ENCODE results near the gene NR6A1. TPM values are rescaled to one million over a fixed set of nuclear protein-coding genes. Genes with fewer than 3 reads are reported as not detected.
A peak's percentile ranks its signal among the peaks of the same experiment; 100 is the strongest.
"Not testable (repeated sequence)": the region's sequence is repeated elsewhere in the genome, so short reads cannot be mapped to it uniquely, and the experiment has no call there.

NR6A1 gene
- total RNA-seq, 6 donors from 2014 or later: 4.2 to 34.6 (median 8.2) TPM

DNA sequence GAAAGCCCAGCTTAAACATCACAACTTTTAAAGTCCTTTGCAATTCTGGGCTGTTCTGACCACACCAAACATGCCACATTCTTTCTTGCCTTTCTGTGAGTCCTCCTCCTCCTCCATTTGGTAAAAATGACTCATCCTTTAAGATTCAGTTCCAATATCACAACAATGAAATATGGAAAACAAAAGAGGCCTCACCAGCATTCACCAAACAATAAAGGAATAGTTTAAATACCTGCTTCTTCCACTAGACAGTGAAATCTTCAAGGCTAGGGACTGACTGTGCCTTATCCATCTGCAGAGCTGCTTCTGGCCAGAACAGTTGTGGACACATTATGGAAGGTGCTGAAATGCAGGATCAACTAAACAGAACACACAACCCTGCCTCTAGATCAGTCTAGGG, 36.0 kb downstream of the NR6A1 start:
- Histone ChIP-seq H3K4me3 (no peak overlapping the region), H3K27me3 (no peaks in the 10 kb centered on the region), H3K4me1 (peaks cover 0 to 7% (median 0%) of the 10 kb centered on the region in 4 donors), H3K36me3 (no peaks in the 10 kb centered on the region), H3K27ac (no peak overlapping the region), H3K9me3 (no peaks in the 10 kb centered on the region)
- ATAC-seq (ENCODE audit: low FRiP score in 2 of 2) (no peak), DNase-seq (no peak)
- TF ChIP-seq, protein P1, sequence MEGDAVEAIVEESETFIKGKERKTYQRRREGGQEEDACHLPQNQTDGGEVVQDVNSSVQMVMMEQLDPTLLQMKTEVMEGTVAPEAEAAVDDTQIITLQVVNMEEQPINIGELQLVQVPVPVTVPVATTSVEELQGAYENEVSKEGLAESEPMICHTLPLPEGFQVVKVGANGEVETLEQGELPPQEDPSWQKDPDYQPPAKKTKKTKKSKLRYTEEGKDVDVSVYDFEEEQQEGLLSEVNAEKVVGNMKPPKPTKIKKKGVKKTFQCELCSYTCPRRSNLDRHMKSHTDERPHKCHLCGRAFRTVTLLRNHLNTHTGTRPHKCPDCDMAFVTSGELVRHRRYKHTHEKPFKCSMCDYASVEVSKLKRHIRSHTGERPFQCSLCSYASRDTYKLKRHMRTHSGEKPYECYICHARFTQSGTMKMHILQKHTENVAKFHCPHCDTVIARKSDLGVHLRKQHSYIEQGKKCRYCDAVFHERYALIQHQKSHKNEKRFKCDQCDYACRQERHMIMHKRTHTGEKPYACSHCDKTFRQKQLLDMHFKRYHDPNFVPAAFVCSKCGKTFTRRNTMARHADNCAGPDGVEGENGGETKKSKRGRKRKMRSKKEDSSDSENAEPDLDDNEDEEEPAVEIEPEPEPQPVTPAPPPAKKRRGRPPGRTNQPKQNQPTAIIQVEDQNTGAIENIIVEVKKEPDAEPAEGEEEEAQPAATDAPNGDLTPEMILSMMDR (IDR thresholded peaks at IDR 0.05): no peak

DNA sequence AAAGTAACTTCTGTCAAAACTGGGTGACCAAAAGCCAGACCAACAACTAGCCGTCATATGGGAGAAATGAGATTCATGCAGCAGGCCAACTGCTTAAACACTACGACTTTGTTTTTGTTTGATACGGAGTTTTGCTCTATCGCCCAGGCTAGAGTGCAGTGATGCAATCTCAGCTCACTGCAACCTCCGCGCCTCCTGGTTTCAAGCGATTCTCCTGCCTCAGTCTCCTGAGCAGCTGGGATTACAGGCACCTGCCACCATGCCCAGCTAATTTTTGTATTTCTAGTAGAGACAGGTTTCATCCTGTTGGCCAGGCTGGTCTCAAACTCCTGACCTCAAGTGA, 36.4 kb downstream of the NR6A1 start:
- ATAC-seq (ENCODE audit: low FRiP score in 2 of 2); H3K27me3 ChIP-seq; H3K36me3 ChIP-seq; H3K9me3 ChIP-seq; DNase-seq; H3K4me3 ChIP-seq; H3K4me1 ChIP-seq: not testable (repeated sequence)
- H3K27ac ChIP-seq: peak overlapping the region in 1 of 4 donors; percentile 24
- 91 to 92% methylated on average over 7 of the region's 7 CpGs for WGBS, 2 donors

DNA sequence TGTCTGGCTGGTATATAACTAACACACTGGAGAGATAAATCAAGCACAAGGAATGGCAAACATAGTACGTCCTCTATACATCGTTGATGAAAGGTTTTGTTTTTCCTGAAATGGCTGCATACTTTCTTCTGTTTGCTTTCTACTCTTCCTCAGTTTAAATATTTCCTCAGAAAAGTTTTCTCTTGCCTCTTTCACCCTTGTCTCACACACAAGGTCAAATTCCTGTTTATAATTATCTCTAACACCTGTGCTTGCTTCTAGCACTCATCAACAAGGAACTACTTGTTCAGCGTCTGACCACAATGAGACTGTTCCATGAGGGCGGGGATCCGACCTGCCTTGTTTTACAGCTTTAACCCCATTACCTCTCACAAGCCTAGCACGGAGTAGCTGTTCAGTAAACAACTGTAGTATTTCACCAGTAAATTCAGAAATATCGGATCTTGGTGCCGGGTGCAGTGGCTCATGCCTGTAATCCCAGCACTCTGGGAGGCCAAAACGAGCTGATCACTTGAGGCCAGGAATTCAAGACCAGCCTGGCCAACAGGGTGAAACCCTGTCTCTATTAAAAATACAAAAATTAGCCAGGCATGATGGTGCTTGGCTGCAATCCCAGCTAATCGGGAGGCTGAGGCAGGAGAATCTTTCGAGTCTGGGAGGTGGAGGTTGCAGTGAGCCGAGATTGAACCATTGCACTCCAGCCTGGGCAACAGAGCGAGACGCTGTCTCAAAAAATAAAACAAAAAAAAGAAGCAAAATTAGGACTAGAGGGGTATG, 37.0 kb downstream of the NR6A1 start:
- H3K9me3 ChIP-seq: no peaks in the 10 kb centered on the region
- no peak overlapping the region for H3K4me3 ChIP-seq
- TF ChIP-seq, protein P1 (IDR thresholded peaks at IDR 0.05): no peak
- TF ChIP-seq EP300 (IDR thresholded peaks at IDR 0.05) (no peak), POLR2AphosphoS5 (IDR thresholded peaks at IDR 0.05) (no peak), POLR2A (IDR thresholded peaks at IDR 0.05) (no peak)
- no peaks in the 10 kb centered on the region for H3K36me3 ChIP-seq
- H3K27ac ChIP-seq: peak overlapping the region in 2 of 4 donors; percentile 5 to 24
- 69 to 77% methylated on average over 14 of the region's 14 CpGs for WGBS, 2 donors
- peak in 1 of 2 donors; percentile 59 for DNase-seq
- no peaks in the 10 kb centered on the region for H3K27me3 ChIP-seq
- peak in 1 of 2 donors; percentile 82 for ATAC-seq (ENCODE audit: low FRiP score in 2 of 2)
- H3K4me1 ChIP-seq: peaks cover 0 to 7% (median 0%) of the 10 kb centered on the region in 4 donors

DNA sequence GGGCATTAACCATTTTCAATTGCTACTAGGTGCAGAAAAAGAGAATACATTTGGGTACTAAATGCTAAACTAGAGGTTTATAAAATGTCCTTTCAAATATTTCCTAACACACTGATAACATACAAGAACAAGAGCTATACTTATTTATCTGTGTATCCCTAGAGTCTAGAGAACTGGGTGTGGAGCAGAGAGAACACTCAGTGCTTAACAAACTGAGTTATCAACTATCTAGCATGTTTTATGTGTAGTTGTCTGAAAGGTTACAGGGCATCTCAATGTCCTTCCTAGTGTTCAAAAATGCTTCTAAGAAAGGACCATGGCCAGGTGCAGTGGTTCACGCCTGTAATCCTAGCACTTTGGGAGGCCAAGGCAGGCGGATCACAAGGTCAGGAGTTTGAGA, 40.3 kb downstream of the NR6A1 start:
- ATAC-seq (ENCODE audit: low FRiP score in 2 of 2) (no peak), DNase-seq (no peak)
- no peaks in the 10 kb centered on the region for H3K36me3 ChIP-seq
- no peaks in the 10 kb centered on the region for H3K27me3 ChIP-seq
- peaks cover 0 to 7% (median 0%) of the 10 kb centered on the region in 4 donors for H3K4me1 ChIP-seq
- 92 to 97% methylated on average over 2 of the region's 2 CpGs for WGBS, 2 donors
- no peak overlapping the region for H3K27ac ChIP-seq
- H3K4me3 ChIP-seq: no peak overlapping the region
- no peaks in the 10 kb centered on the region for H3K9me3 ChIP-seq
- TF ChIP-seq POLR2AphosphoS5 (IDR thresholded peaks at IDR 0.05): no peak
- no peak for TF ChIP-seq EP300 (IDR thresholded peaks at IDR 0.05)
- TF ChIP-seq, protein P1 (IDR thresholded peaks at IDR 0.05): no peak
- no peak for TF ChIP-seq POLR2A (IDR thresholded peaks at IDR 0.05)

DNA sequence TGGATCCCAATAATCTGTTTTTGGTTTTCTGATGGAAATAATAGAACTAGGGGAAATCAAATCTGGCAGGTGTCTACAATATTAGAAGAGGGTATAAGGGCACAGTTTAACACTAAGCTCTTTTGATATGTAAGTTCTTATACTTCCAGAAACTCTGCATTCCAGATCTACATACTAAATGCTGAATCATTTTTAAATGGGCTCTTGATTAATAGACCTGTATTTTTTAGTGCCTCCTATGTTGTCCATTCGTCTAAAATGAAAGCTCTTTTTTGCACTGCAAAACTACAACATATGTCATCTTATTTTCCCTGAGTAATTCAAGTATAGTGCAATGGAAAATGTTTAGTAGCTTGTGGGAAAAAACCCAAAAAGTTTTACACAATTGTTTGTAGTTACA, 44.2 kb downstream of the NR6A1 start:
- no peak for TF ChIP-seq EP300 (IDR thresholded peaks at IDR 0.05)
- TF ChIP-seq, protein P1 (IDR thresholded peaks at IDR 0.05): no peak
- no peak for TF ChIP-seq POLR2AphosphoS5 (IDR thresholded peaks at IDR 0.05)
- TF ChIP-seq POLR2A (IDR thresholded peaks at IDR 0.05): no peak
- no peaks in the 10 kb centered on the region for H3K36me3 ChIP-seq
- H3K27me3 ChIP-seq: no peaks in the 10 kb centered on the region
- H3K4me3 ChIP-seq: no peak overlapping the region
- H3K4me1 ChIP-seq: peaks cover 0 to 9% (median 0%) of the 10 kb centered on the region in 4 donors
- no peaks in the 10 kb centered on the region for H3K9me3 ChIP-seq
- H3K27ac ChIP-seq: no peak overlapping the region
- ATAC-seq (ENCODE audit: low FRiP score in 2 of 2): no peak
- 73 to 82% methylated on average over 1 of the region's 1 CpG for WGBS, 2 donors
- no peak for DNase-seq
